SU-DHL-6 (cell line): ENCODE results near the gene EXOC6.

Experiments used
- EZH2phosphoT487 ChIP-seq: fragments of 200-600 bp; sonication (generic), shearing (Covaris generic); conservative IDR thresholded peaks from 2 replicates; pipeline ENCODE4 v1.6.1; 2018; ENCODE audit warnings: mild to moderate bottlenecking, antibody characterized with exemption, low read length, moderate library complexity, mixed read lengths
- TF ChIP-seq, protein P1 (sequence below): fragments of 200-600 bp; sonication (generic); IDR thresholded peaks from one replicate; pipeline ENCODE4 v1.5.1; 2017; ENCODE audit warnings: antibody characterized with exemption, mild to moderate bottlenecking, low read length, moderate library complexity; ENCODE audit not compliant: insufficient read depth, poor library complexity, severe bottlenecking

- TF ChIP-seq, protein P1, sequence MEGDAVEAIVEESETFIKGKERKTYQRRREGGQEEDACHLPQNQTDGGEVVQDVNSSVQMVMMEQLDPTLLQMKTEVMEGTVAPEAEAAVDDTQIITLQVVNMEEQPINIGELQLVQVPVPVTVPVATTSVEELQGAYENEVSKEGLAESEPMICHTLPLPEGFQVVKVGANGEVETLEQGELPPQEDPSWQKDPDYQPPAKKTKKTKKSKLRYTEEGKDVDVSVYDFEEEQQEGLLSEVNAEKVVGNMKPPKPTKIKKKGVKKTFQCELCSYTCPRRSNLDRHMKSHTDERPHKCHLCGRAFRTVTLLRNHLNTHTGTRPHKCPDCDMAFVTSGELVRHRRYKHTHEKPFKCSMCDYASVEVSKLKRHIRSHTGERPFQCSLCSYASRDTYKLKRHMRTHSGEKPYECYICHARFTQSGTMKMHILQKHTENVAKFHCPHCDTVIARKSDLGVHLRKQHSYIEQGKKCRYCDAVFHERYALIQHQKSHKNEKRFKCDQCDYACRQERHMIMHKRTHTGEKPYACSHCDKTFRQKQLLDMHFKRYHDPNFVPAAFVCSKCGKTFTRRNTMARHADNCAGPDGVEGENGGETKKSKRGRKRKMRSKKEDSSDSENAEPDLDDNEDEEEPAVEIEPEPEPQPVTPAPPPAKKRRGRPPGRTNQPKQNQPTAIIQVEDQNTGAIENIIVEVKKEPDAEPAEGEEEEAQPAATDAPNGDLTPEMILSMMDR = no peak
- no peak for TF ChIP-seq EZH2phosphoT487
These were observed 123.9 kb downstream of the EXOC6 start for GRCh38 chr10:92972066-92972870.
